Measurements from ENCODE around the gene ZSWIM5. TPM values are rescaled to one million over a fixed set of nuclear protein-coding genes. Genes with fewer than 3 reads are reported as not detected.
A peak's percentile ranks its signal among the peaks of the same experiment; 100 is the strongest.
"Not testable (repeated sequence)": the region's sequence is repeated elsewhere in the genome, so short reads cannot be mapped to it uniquely, and the experiment has no call there.

ZSWIM5 gene
- total RNA-seq, 1 donor from 2014 or later = under 0.01 TPM

DNA sequence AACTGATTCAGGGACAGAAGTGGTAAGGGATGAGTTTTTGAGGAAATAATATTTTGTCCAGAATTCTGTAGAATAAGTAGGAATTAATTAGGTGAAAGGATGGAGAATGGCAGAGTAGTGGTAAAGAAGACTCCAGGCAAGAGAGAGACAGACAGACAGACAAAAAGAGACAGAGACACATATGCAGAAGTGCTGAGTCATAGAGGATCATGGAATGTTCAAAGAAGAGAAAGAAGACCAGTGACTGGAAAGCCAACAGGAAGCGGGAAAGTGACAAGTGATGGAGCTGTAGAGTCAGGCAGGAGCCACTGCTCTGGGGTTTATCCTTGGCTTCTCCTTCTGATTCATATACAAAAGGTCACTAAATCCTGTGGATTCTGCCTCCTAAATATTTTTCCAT, 108.5 kb downstream of the ZSWIM5 start:
- DNase-seq (ENCODE audit: low read depth) (no peak), FAIRE-seq (no peak)
- Histone ChIP-seq H3K36me3 (ENCODE audit: control insufficient read depth, insufficient read depth, low read length) (no peaks in the 10 kb centered on the region), H3K27me3 (ENCODE audit: control insufficient read depth, insufficient read depth, low read length) (no peaks in the 10 kb centered on the region), H3K4me3 (ENCODE audit: low read depth, low read length) (no peak overlapping the region)
- TF ChIP-seq, protein P1, sequence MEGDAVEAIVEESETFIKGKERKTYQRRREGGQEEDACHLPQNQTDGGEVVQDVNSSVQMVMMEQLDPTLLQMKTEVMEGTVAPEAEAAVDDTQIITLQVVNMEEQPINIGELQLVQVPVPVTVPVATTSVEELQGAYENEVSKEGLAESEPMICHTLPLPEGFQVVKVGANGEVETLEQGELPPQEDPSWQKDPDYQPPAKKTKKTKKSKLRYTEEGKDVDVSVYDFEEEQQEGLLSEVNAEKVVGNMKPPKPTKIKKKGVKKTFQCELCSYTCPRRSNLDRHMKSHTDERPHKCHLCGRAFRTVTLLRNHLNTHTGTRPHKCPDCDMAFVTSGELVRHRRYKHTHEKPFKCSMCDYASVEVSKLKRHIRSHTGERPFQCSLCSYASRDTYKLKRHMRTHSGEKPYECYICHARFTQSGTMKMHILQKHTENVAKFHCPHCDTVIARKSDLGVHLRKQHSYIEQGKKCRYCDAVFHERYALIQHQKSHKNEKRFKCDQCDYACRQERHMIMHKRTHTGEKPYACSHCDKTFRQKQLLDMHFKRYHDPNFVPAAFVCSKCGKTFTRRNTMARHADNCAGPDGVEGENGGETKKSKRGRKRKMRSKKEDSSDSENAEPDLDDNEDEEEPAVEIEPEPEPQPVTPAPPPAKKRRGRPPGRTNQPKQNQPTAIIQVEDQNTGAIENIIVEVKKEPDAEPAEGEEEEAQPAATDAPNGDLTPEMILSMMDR (IDR thresholded peaks at IDR 0.05; ENCODE audit: insufficient read depth, low read length, severe bottlenecking) = no peak

DNA sequence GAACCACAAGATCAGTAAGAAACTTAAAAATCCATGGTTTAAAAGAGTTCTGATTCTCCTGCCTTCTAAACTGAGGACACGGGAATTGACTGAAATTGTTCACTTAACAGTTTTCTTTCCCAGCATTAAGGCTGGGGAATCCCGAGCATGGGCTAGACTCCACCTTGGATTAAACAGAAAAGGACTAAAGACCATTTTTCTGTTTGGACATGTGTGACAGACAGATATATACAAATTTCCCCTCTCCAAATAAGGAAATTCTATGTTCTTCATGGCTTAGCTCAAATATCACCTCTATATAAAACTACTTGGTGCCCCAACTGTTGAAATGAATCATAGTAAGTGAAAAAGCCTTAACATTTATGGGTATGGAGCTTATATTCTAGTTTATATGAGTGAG, 109.3 kb downstream of the ZSWIM5 start:
- FAIRE-seq (no peak), DNase-seq (ENCODE audit: low read depth) (no peak)

GRCh38 chr1:45095450-45095849, 111.0 kb downstream of the ZSWIM5 start:
- TF ChIP-seq, protein P1 (IDR thresholded peaks at IDR 0.05; ENCODE audit: insufficient read depth, low read length, severe bottlenecking) = no peak
- Histone ChIP-seq H3K27me3 (ENCODE audit: control insufficient read depth, insufficient read depth, low read length) (no peaks in the 10 kb centered on the region), H3K4me3 (ENCODE audit: low read depth, low read length) (no peak overlapping the region), H3K36me3 (ENCODE audit: control insufficient read depth, insufficient read depth, low read length) (no peaks in the 10 kb centered on the region)
- no peak for DNase-seq (ENCODE audit: low read depth)
- no peak for FAIRE-seq

More for the DNA sequence above, 109.3 kb downstream of the ZSWIM5 start:
- Histone ChIP-seq H3K27me3 (ENCODE audit: control insufficient read depth, insufficient read depth, low read length) (no peaks in the 10 kb centered on the region), H3K4me3 (ENCODE audit: low read depth, low read length) (no peak overlapping the region), H3K36me3 (ENCODE audit: control insufficient read depth, insufficient read depth, low read length) (no peaks in the 10 kb centered on the region)
- TF ChIP-seq, protein P1 (IDR thresholded peaks at IDR 0.05; ENCODE audit: insufficient read depth, low read length, severe bottlenecking) = no peak

DNA sequence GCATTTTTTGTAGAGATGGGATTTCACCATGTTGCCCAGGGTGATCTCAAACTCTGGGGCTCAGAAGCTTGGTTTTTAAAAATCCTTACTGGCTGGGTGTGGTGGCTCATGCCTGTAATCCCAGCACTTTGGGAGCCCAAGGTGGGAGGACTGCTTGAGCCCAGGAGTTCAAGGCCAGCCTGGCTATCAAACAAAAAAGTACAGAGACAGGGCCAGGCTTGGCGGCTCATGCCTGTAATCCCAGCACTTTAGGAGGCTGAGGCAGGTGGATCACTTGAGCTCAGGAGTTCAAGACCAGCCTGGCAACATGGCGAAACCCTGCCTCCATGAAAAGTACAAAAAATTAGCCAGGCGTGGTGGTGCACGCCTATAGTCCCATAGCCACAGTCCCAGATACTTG, 112.0 kb downstream of the ZSWIM5 start:
- not testable (repeated sequence) for H3K27me3 ChIP-seq (ENCODE audit: control insufficient read depth, insufficient read depth, low read length); DNase-seq (ENCODE audit: low read depth); H3K36me3 ChIP-seq (ENCODE audit: control insufficient read depth, insufficient read depth, low read length); FAIRE-seq; H3K4me3 ChIP-seq (ENCODE audit: low read depth, low read length)

DNA sequence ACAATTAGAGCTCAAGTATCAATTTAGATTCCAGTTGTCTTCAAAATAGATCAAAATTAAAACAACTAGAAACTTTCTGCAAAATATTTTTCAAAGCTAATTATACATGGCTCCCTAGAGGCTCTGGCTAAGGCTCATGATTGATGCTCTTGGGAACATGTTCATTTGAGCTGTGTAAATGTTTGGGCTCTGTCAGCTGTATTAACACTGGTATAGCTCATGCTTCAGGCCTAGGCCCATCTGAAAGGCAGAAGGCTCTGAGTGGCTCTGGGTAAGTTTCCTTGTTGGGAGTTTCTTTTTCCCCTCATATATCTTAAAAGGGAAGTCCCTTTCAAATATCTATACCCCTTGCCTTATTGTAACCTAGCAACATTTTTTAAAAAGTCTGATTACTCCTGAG, 113.1 kb downstream of the ZSWIM5 start:
- TF ChIP-seq, protein P1 (IDR thresholded peaks at IDR 0.05; ENCODE audit: insufficient read depth, low read length, severe bottlenecking) = no peak
- H3K27me3 ChIP-seq (ENCODE audit: control insufficient read depth, insufficient read depth, low read length) = no peaks in the 10 kb centered on the region
- no peak overlapping the region for H3K4me3 ChIP-seq (ENCODE audit: low read depth, low read length)
- no peak for DNase-seq (ENCODE audit: low read depth)
- FAIRE-seq = peak; percentile 13
- no peaks in the 10 kb centered on the region for H3K36me3 ChIP-seq (ENCODE audit: control insufficient read depth, insufficient read depth, low read length)

DNA sequence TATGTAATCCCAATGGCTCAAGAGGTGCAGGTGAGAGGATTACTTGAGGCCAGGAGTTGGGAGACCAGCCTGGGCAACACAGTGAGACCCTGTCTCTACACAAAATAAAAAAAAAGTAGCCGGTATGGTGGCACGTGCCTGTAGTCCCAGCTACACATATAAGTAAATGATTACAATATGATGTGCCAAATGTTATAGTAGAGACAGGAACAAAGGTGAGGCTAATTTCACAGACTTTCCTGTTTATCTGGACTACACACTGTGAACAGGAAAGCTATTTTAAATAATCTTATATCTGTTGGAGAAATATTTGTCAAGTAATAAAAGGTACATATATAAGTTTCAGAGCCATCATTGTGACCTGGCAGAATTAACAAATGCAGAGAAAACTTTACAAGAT, 116.7 kb downstream of the ZSWIM5 start:
- no peak for FAIRE-seq
- H3K27me3 ChIP-seq (ENCODE audit: control insufficient read depth, insufficient read depth, low read length) = no peaks in the 10 kb centered on the region
- H3K36me3 ChIP-seq (ENCODE audit: control insufficient read depth, insufficient read depth, low read length) = no peaks in the 10 kb centered on the region
- H3K4me3 ChIP-seq (ENCODE audit: low read depth, low read length) = no peak overlapping the region
- TF ChIP-seq, protein P1 (IDR thresholded peaks at IDR 0.05; ENCODE audit: insufficient read depth, low read length, severe bottlenecking) = no peak
- DNase-seq (ENCODE audit: low read depth) = no peak

All from bronchial epithelial cell (primary cell).